Hepatocyte (in vitro differentiated cells): ENCODE data around the gene LRRC45. TPM values are rescaled to one million over a fixed set of nuclear protein-coding genes. Genes with fewer than 3 reads are reported as not detected.

Source experiments
- DNase-seq: peaks from one replicate; pipeline ENCODE4 v3.0.0-alpha.2; 2016; ENCODE audit warnings: low spot score
- H2AFZ ChIP-seq: fragments of 200-600 bp; sonication (generic); 2 replicates; pipeline ENCODE4 v1.6.0; 2016; ENCODE audit warnings: antibody characterized with exemption, mild to moderate bottlenecking
- H3K27ac ChIP-seq: fragments of 200-600 bp; sonication (generic); 2 replicates; pipeline ENCODE4 v1.5.1; 2016; ENCODE audit warnings: mild to moderate bottlenecking
- H3K27me3 ChIP-seq: fragments of 200-600 bp; sonication (generic); 2 replicates; pipeline ENCODE4 v1.6.1; 2016
- H3K36me3 ChIP-seq: fragments of 200-600 bp; sonication (generic); replicated peaks from 2 replicates; pipeline ENCODE4 v1.5.1; 2016; ENCODE audit warnings: low read depth; ENCODE audit not compliant: insufficient read depth
- H3K4me1 ChIP-seq: fragments of 200-600 bp; sonication (generic); 2 replicates; pipeline ENCODE4 v1.5.1; 2016; ENCODE audit warnings: mild to moderate bottlenecking, moderate library complexity; ENCODE audit not compliant: insufficient read depth
- H3K4me2 ChIP-seq: fragments of 200-600 bp; sonication (generic); 2 replicates; pipeline ENCODE4 v1.6.0; 2016
- H3K4me3 ChIP-seq: fragments of 200-600 bp; sonication (generic); 2 replicates; pipeline ENCODE4 v1.5.1; 2016; ENCODE audit warnings: mild to moderate bottlenecking
- H3K79me2 ChIP-seq: fragments of 200-600 bp; sonication (generic); 2 replicates; pipeline ENCODE4 v1.6.0; 2017; ENCODE audit warnings: mild to moderate bottlenecking
- H3K9me2 ChIP-seq: fragments of 200-600 bp; sonication (generic); replicated peaks from 2 replicates; pipeline ENCODE4 v1.6.0; 2017; ENCODE audit warnings: mild to moderate bottlenecking; ENCODE audit not compliant: insufficient read depth
- H3K9me3 ChIP-seq: fragments of 200-600 bp; sonication (generic); 2 replicates; pipeline ENCODE4 v1.5.1; 2016; ENCODE audit warnings: low read depth, mild to moderate bottlenecking
- H4K20me1 ChIP-seq: fragments of 200-600 bp; sonication (generic); 2 replicates; pipeline ENCODE4 v1.6.0; 2016; ENCODE audit warnings: mild to moderate bottlenecking; ENCODE audit not compliant: insufficient read depth, poor library complexity, severe bottlenecking
- CTCF ChIP-seq: fragments of 200-600 bp; sonication (generic); IDR thresholded peaks from 2 replicates; pipeline ENCODE4 v1.5.1; 2016; ENCODE audit warnings: antibody characterized with exemption, mild to moderate bottlenecking; ENCODE audit not compliant: poor library complexity
- EZH2 ChIP-seq: fragments of 200-600 bp; sonication (generic); IDR thresholded peaks from 2 replicates; pipeline ENCODE4 v1.6.1; 2016; ENCODE audit warnings: antibody characterized with exemption, mild to moderate bottlenecking, borderline replicate concordance
- EZH2phosphoT487 ChIP-seq: fragments of 200-600 bp; sonication (generic); IDR thresholded peaks from one replicate; pipeline ENCODE4 v1.6.1; 2018; ENCODE audit warnings: antibody characterized with exemption, mild to moderate bottlenecking, low read depth, moderate library complexity; ENCODE audit not compliant: unreplicated experiment, severe bottlenecking
- WGBS: methylation state at CpG from one replicate; pipeline ENCODE4 v1.1.6; 2016; ENCODE audit warnings: low lambda C conversion rate; ENCODE audit errors: missing lambda C conversion rate; 5-methylcytosine and 5-hydroxymethylcytosine counted together
- polyA plus RNA-seq: library from polyadenylated mRNA; unstranded; fragments of >200 nt; fragmentation: Nextera tagmentation; extraction: Ambion mirVana; gene quantifications from 2 replicates; pipeline ENCODE4 v1.2.1, GENCODE V29; 2016
- total RNA-seq: library from RNA; depleted of rRNA; stranded (reverse); fragments of >200 nt; gene quantifications from 2 replicates; pipeline ENCODE4 v1.2.3, GENCODE V29; 2014

LRRC45 gene
- total and polyA plus RNA-seq, 2 experiments from 2014 or later = 12.8 to 14.7 TPM

- Histone ChIP-seq H3K4me3 (no peak overlapping the region), H3K4me1 (peaks cover 19% of the 10 kb centered on the region), H3K79me2 (peaks cover 7% of the 10 kb centered on the region), H3K4me2 (no peak overlapping the region), H3K27me3 (no peaks in the 10 kb centered on the region), H4K20me1 (no peaks in the 10 kb centered on the region), H3K9me2 (no peaks in the 10 kb centered on the region), H3K27ac (no peak overlapping the region), H3K36me3 (no peaks in the 10 kb centered on the region), H3K9me3 (no peaks in the 10 kb centered on the region), H2AFZ (no peak overlapping the region)
- TF ChIP-seq EZH2phosphoT487 = no peak
- no peak for TF ChIP-seq EZH2
- TF ChIP-seq CTCF = no peak
- 96% methylated on average over 30 of the region's 30 CpGs for WGBS
- DNase-seq = no peak
Measured at GRCh38 chr17:82005701-82006348, 17.3 kb upstream of the LRRC45 start.

- H3K9me2 ChIP-seq = no peaks in the 10 kb centered on the region
- no peak overlapping the region for H3K27ac ChIP-seq
- H3K9me3 ChIP-seq = no peaks in the 10 kb centered on the region
- H3K36me3 ChIP-seq = no peaks in the 10 kb centered on the region
- no peak for DNase-seq
- no peaks in the 10 kb centered on the region for H3K27me3 ChIP-seq
- WGBS = 86% methylated on average over 24 of the region's 24 CpGs
- H2AFZ ChIP-seq = no peak overlapping the region
- no peaks in the 10 kb centered on the region for H4K20me1 ChIP-seq
- no peak overlapping the region for H3K4me3 ChIP-seq
- H3K4me1 ChIP-seq = peaks cover 18% of the 10 kb centered on the region
- H3K4me2 ChIP-seq = no peak overlapping the region
- H3K79me2 ChIP-seq = peaks cover 7% of the 10 kb centered on the region
- TF ChIP-seq EZH2 (no peak), EZH2phosphoT487 (no peak), CTCF (no peak)
Measured at GRCh38 chr17:82006468-82007227, 16.5 kb upstream of the LRRC45 start.

GRCh38 chr17:82007228-82007494 is 15.9 kb upstream of the LRRC45 start:
- TF ChIP-seq EZH2phosphoT487 = no peak
- no peak for TF ChIP-seq EZH2
- TF ChIP-seq CTCF = no peak
- Histone ChIP-seq H2AFZ (no peak overlapping the region), H3K79me2 (peaks cover 6% of the 10 kb centered on the region), H3K36me3 (no peaks in the 10 kb centered on the region), H4K20me1 (no peaks in the 10 kb centered on the region), H3K4me3 (no peak overlapping the region), H3K4me1 (peaks cover 18% of the 10 kb centered on the region), H3K27ac (no peak overlapping the region), H3K27me3 (no peaks in the 10 kb centered on the region), H3K9me2 (no peaks in the 10 kb centered on the region), H3K4me2 (no peak overlapping the region), H3K9me3 (no peaks in the 10 kb centered on the region)
- WGBS = 93% methylated on average over 6 of the region's 6 CpGs
- no peak for DNase-seq
